Measurements from ENCODE around the gene EFNA2. TPM values are rescaled to one million over a fixed set of nuclear protein-coding genes. Genes with fewer than 3 reads are reported as not detected.

Gene EFNA2
- total RNA-seq, 2 experiments from 2014 or later = not detected

- DNase-seq = no peak
- Mint-ChIP-seq H3K4me3 (no peak overlapping the region), H3K27me3 (peaks cover 23% of the 10 kb centered on the region), H3K27ac (no peak overlapping the region), H3K4me1 (peaks cover 10% of the 10 kb centered on the region), H3K9me3 (no peaks in the 10 kb centered on the region), H3K36me3 (peaks cover 29% of the 10 kb centered on the region)
These were observed 4.8 kb upstream of the EFNA2 start for GRCh38 chr19:1280636-1281568.

DNA sequence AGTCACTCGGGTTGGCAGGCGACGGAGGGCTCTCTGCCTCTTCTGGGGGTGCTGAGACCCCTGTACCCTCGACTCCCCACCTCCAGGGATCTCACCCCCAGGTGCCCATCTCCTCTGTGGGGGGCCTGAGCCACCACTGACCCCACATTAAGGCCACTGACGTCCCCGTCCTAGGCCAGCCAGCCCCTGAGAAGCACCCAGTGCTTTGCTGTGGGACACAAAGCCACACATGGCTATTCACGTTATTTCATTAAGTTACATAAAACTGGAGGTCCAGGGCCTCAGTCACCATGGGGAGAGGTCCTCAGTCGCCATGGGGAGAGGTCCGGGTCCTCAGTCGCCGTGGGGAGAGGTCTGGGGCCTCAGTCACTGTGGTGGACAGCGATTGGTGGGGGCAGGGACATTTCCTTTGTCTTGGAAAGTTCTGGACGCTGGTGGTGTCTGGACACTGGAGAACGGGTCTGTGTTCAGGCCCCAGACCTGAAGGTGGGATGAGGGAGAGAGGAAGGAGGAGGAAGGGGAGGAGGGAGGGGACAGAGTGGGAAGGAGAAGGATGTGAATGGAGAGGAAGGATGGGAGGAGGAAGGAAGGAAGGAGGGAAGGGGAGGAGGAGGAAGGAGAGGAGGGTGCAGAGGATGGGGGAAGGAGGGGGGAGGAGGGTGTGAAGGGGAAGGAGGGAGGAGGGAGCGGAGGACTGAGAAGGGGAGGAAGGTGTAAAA lies 3.9 kb upstream of the EFNA2 start:
- Mint-ChIP-seq H3K36me3 (peaks cover 26% of the 10 kb centered on the region), H3K9me3 (no peaks in the 10 kb centered on the region), H3K27ac (no peak overlapping the region), H3K4me3 (peak overlapping the region; percentile 26), H3K27me3 (peaks cover 27% of the 10 kb centered on the region), H3K4me1 (peaks cover 10% of the 10 kb centered on the region)
- no peak for DNase-seq

DNA sequence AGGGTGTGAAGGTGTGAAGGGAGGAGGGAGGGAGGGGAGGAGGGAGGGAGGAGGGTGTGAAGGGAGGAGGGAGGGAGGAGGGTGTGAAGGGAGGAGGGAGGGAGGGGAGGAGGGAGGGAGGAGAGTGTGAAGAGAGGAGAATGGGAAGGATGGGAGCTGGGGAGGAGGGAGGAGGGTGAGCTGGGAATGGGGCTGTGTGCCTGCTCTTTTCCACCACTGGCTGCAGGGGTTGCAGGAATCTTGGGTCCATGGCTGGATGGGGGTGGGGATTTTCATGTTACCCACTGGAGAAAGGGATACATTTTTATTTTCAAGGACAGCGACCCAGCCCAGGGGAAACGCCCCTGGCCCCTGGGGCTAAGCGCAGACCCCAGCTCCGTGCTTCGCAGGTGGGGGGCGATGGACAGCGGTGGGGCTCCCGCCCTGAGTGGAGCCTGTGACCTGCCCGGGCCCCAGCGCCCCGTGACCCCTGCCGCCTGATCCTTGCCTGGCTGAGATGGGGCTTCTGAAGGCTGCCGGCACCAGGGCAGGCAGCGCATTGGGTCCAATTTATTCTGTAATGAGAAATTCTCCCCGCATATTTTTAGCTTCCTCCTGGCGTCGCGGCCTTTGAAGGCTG lies 3.0 kb upstream of the EFNA2 start:
- Mint-ChIP-seq H3K4me3 (no peak overlapping the region), H3K9me3 (no peaks in the 10 kb centered on the region), H3K36me3 (peaks cover 20% of the 10 kb centered on the region), H3K27me3 (peaks cover 33% of the 10 kb centered on the region), H3K27ac (no peak overlapping the region), H3K4me1 (peaks cover 7% of the 10 kb centered on the region)
- no peak for DNase-seq

- no peak for DNase-seq
- Mint-ChIP-seq H3K9me3 (no peaks in the 10 kb centered on the region), H3K27me3 (peaks cover 37% of the 10 kb centered on the region), H3K27ac (no peak overlapping the region), H3K36me3 (peaks cover 14% of the 10 kb centered on the region), H3K4me1 (peaks cover 7% of the 10 kb centered on the region), H3K4me3 (no peak overlapping the region)
These were observed 2.3 kb upstream of the EFNA2 start for GRCh38 chr19:1283207-1283916.

- peaks cover 14% of the 10 kb centered on the region for H3K36me3 Mint-ChIP-seq
- H3K4me1 Mint-ChIP-seq = peaks cover 7% of the 10 kb centered on the region
- H3K4me3 Mint-ChIP-seq = no peak overlapping the region
- H3K27me3 Mint-ChIP-seq = peaks cover 39% of the 10 kb centered on the region
- no peak overlapping the region for H3K27ac Mint-ChIP-seq
- H3K9me3 Mint-ChIP-seq = no peaks in the 10 kb centered on the region
- DNase-seq = no peak
These were observed 1.8 kb upstream of the EFNA2 start for GRCh38 chr19:1283917-1284292.

- Mint-ChIP-seq H3K9me3 (no peaks in the 10 kb centered on the region), H3K4me3 (no peak overlapping the region), H3K36me3 (peaks cover 12% of the 10 kb centered on the region), H3K27me3 (peaks cover 42% of the 10 kb centered on the region), H3K4me1 (peaks cover 7% of the 10 kb centered on the region), H3K27ac (no peak overlapping the region)
- DNase-seq = no peak
These were observed 1.2 kb upstream of the EFNA2 start for GRCh38 chr19:1284293-1284978.

DNA sequence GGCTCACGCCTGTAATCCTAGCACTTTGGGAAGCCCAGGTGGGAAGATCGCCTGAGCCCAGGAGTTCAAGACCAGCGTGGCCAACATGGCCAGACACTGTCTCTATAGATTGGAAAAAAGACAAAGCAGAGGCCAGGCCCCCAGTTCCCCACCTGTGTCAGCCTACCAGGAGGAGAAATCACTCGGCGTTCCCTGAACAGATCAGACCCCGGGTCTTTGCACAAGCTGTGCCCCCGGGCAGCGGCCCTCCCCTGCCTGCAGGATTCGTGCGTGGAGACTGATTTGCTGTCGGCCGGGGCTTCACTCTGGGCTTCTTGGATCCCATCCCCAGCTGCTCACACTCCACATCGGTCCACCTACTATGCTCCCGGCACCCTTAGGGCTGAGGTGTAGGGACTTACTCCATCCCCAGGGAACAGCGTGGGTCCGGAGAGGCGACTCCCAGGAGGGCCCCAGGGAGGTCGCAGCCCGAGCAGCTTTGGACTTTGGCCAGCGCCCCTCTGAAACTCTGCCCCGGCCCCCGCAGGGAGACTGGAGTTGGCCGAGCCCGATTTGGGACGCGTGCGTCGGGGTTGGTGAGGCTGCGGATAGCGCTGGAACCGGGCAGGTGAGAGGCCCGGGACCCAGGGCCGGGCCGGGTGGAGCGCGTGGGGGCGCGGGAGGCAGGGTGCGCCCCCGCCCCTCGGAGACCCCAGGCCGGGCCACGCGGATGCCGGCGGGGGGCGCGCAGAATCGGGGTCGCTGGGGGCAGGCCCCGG lies 515 bp upstream of the EFNA2 start:
- Mint-ChIP-seq H3K36me3 (peaks cover 7% of the 10 kb centered on the region), H3K4me1 (peaks cover 3% of the 10 kb centered on the region), H3K27me3 (peaks cover 42% of the 10 kb centered on the region), H3K9me3 (no peaks in the 10 kb centered on the region), H3K27ac (no peak overlapping the region), H3K4me3 (no peak overlapping the region)
- no peak for DNase-seq

GRCh38 chr19:1286487-1287353 lies 1.0 kb downstream of the EFNA2 start:
- peaks cover 1% of the 10 kb centered on the region for H3K36me3 Mint-ChIP-seq
- no peak for DNase-seq
- H3K4me3 Mint-ChIP-seq = peak overlapping the region; percentile 47
- no peak overlapping the region for H3K27ac Mint-ChIP-seq
- H3K9me3 Mint-ChIP-seq = no peaks in the 10 kb centered on the region
- peaks cover 40% of the 10 kb centered on the region for H3K27me3 Mint-ChIP-seq
- peaks cover 3% of the 10 kb centered on the region for H3K4me1 Mint-ChIP-seq

- H3K4me3 Mint-ChIP-seq = no peak overlapping the region
- H3K9me3 Mint-ChIP-seq = no peaks in the 10 kb centered on the region
- peaks cover 46% of the 10 kb centered on the region for H3K27me3 Mint-ChIP-seq
- no peaks in the 10 kb centered on the region for H3K36me3 Mint-ChIP-seq
- DNase-seq = no peak
- H3K4me1 Mint-ChIP-seq = peaks cover 3% of the 10 kb centered on the region
- no peak overlapping the region for H3K27ac Mint-ChIP-seq
These were observed 1.9 kb downstream of the EFNA2 start for GRCh38 chr19:1287354-1288225.

DNA sequence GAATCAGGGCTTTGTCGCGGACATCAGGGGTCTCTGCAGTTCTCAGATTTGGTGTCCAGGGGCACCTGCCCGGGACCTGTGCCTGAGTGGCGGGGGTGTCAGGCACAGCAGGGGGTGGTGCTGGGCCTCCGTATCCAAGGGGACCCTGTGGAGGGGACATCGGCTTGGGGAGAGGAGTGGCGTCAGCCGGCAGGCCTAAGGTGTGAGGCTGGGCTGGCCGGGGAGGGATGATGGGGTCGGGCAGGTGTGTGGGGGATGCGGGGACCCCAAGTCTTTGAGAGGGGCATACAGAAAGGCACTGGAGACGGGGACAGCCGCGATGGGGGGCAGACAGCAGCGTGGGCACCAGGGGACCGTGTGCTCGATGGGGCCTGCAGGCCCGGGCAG lies 2.5 kb downstream of the EFNA2 start:
- Mint-ChIP-seq H3K27me3 (peaks cover 48% of the 10 kb centered on the region), H3K36me3 (no peaks in the 10 kb centered on the region)
- DNase-seq = no peak

DNA sequence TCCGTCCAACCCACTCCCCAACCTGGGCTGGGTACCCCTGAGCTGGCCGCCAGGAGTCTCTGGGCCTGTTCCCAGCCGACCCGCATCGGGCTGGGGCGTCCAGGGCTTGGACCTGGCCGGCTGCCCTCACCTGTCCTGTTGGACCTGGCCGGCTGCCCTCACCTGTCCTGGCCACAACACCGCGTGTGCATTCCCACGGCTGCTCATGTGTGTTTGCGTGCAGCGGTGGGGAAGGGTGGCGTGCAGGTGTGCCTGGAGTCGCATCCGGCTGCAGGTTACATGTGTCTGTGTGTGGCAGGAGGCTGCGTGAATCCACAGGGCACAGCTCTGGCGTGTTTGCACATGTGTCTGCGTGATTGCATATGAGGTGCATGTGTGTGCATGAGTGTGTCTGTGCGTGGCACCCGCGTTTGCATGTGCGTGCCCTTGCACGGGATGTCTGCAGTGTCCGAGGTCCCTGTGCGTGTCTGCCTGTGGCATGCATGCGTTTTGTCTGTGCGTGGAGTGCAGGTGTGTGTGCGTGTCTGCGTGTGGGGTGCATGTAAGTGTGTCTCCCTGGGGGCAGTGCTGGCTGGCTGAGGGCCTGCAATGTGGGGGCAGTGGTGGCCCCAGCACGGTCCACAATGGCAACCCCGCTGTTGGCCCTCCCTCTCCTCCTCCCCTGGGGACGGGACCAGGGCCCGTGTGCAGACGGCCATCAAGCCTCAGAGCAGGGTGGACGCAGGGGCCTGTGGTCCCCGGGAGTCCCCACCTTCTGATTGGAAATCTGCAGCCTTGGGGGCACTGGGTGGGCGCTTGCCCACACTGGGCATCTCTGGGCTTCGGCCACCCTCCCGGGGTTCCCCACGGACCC lies 3.4 kb downstream of the EFNA2 start:
- Mint-ChIP-seq H3K4me3 (no peak overlapping the region), H3K27ac (no peak overlapping the region), H3K36me3 (no peaks in the 10 kb centered on the region), H3K4me1 (peaks cover 3% of the 10 kb centered on the region), H3K9me3 (no peaks in the 10 kb centered on the region), H3K27me3 (peaks cover 45% of the 10 kb centered on the region)
- DNase-seq = no peak

More for the DNA sequence above, 2.5 kb downstream of the EFNA2 start:
- Mint-ChIP-seq H3K4me1 (peaks cover 3% of the 10 kb centered on the region), H3K4me3 (no peak overlapping the region), H3K27ac (no peak overlapping the region), H3K9me3 (no peaks in the 10 kb centered on the region)

DNA sequence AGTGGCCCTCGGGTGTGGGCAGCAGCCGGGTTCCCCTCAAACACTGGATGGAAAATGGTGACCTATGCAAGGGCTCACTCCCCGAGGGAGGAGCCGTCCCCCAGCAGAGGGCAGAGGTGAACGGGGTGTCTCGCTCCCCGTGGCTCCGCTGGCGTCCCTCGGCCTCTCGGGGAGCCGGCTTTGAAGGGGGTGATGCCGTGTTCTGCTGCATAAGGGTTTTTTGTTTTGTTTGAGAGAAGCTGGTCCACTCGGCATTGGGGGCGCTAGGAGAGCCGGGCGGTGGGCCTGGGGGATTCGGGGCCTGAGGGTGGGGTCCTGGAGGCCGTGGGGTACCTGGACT lies 4.0 kb downstream of the EFNA2 start:
- DNase-seq = no peak
- H3K27me3 Mint-ChIP-seq = peaks cover 45% of the 10 kb centered on the region
- no peak overlapping the region for H3K4me3 Mint-ChIP-seq
- no peak overlapping the region for H3K27ac Mint-ChIP-seq
- H3K36me3 Mint-ChIP-seq = no peaks in the 10 kb centered on the region
- H3K9me3 Mint-ChIP-seq = no peaks in the 10 kb centered on the region
- peaks cover 4% of the 10 kb centered on the region for H3K4me1 Mint-ChIP-seq
